GM21825 (cell line): Measurements from ENCODE around the gene TNPO3.

Source experiments
- ATAC-seq: cut with Tn5 transposase; IDR thresholded peaks from one replicate; pipeline ENCODE4 v1.9.1; 2021; ENCODE audit warnings: mild to moderate bottlenecking, moderate library complexity; ENCODE audit not compliant: unreplicated experiment

The TNPO3 gene

DNA sequence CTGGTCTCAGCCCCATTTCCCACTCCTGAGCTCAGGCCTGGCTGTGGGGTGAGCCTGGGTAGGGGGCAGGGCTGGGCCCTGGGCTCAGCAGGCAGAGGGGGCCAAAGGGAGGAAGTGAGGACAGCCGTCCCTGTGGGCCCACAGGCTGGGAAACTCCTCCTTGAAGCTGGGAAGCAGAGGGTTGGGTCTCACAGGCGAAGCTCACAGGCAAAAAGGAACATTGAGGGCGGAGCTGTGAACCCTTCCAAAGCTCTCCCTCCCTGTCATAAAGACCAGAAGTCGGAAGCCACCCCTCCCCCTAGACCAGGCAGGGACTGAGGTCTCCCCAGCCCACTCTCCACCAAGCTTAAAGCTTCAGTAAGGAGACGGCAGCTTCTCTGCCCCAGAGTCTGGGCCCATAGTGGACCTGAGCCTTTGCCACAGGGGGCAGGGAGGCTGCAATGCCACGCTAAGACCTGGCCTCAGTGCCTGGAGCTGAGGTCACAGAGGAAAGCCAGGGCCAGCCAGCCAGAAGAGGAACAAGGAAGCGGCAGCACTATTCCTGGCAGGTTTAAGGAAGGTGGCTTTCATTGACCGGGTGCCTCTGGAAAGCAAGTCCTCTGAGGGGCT lies 143.4 kb downstream of the TNPO3 start:
- ATAC-seq: no peak

GRCh38 chr7:128910569-128910945 lies 144.4 kb downstream of the TNPO3 start, which contains the start of gene KCP:
Gene KCP (minus strand): TSS chr7:128910709. CDS start chr7:128910676, 33 bp downstream.
- no peak for ATAC-seq

GRCh38 chr7:128909625-128910568 lies 145.0 kb downstream of the TNPO3 start:
- no peak for ATAC-seq

GRCh38 chr7:128908750-128909624 lies 145.9 kb downstream of the TNPO3 start:
- ATAC-seq: no peak

DNA sequence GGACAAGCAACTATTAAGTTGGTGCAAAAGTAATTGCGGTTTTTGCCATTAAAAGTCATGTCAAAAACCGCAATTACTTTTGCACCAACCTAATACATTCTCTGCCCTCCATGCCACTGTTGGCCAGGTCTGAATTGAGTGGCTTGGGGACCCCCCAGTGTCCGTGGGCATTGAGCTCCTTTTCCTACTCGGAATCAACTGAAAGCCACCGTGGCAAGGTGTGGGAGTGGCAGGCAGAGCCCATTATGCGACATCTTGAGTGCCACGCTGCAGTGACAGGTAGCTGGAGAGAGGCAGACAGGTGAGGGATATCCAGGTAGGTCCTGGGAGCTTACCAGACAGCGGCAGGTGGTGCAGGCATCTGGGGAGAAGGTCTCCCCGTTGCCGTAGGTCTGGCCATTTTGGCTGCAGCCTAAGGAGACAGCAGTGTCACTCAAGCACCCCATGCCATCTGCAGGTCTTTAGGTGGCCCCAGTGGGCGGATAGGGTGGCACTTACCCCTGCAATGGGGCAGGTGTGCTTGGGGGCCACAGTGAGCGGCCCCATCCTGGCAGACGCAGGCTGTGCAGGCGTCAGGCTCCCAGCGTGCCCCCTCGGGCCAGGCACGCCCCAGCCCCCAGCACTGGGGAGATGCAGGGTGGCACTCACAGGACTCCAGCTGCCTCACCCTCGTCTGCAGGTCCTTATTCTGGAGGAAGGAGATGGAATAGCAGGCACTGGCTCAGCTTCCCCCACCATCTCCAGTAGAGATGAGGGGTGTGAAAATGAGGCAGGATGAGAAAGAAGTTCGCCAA lies 147.9 kb downstream of the TNPO3 start:
- ATAC-seq: no peak

GRCh38 chr7:128906001-128906765 lies 148.7 kb downstream of the TNPO3 start:
- no peak for ATAC-seq

DNA sequence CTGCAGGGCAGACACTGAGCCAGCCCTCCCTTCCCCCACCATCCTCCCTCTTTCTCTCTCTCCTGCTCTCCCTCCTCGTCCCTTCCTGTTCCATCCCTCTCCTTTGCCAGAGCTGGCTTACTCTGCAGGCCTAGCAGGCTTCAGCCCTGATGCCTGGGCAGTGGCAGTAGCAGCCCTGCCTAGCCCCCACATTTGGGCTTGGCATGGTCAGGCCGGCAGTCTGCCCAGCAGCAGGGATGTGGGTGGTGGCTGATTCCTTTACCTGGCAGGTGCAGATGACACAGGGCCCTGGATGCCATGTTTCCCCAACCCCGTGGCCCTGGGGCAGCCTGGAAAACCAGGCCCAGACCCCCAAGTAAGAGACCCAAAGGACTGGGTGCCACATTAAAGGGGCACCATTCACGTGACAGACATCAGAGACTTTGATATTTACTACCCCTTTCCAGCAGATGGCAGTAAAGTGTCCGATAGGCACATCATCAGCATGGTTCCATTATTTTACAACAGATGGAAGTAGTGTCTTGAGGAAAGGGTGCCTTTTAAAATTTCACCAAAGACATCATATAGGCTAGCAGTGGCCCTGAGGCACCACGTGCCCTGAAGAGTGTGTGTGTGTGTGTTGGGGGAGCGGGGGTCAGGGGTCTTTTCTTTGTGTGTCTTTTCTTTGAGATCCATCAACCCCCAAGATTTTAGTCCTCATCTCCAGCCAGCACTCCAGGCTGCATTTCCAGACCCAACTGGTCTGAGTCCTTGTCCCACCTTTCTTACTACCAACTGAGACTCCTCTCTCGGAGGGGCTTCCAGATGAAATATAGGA lies 150.3 kb downstream of the TNPO3 start:
- ATAC-seq: no peak
